Spleen (tissue), 7 donors: Measurements from ENCODE around the gene PCED1B.

Source experiments
- CTCF ChIP-seq, 11 experiments: fragments of 200-600 bp in 7 of 11; fragments of 450-650 bp in 4 of 11; sonication (generic) in 4 of 11; IDR thresholded peaks in 8 of 11; conservative IDR thresholded peaks in 3 of 11; 1 replicate in 7 of 11; 2 replicates in 4 of 11; pipeline versions ENCODE4 v1.4.0 to v1.8.0; 2016 to 2021; ENCODE audit warnings: antibody characterized with exemption in 11 of 11, inconsistent platforms in 4 of 11, mild to moderate bottlenecking in 1 of 11
- POLR2A ChIP-seq, 3 donors: fragments of 450-650 bp; IDR thresholded peaks; one replicate each; pipeline ENCODE4 v1.5.1; 2017; ENCODE audit warnings: antibody characterized with exemption in 3 of 3, mild to moderate bottlenecking in 1 of 3
- POLR2AphosphoS5 ChIP-seq, 3 donors: sonication (generic); formaldehyde crosslinking; IDR thresholded peaks; one replicate each; pipeline ENCODE4 v1.5.1; 2017; ENCODE audit warnings: antibody characterized with exemption in 3 of 3
- donor health status: DM: no; HTN: no; CAD: no; lungs with moderate emphysema.
- donor health status: DM: no; HTN: no; CAD: no.
- donor health status: DM: no; HTN: no; CAD: no.

GRCh38 chr12:47121146-47121545 lies 41.7 kb downstream of the PCED1B start:
- TF ChIP-seq CTCF (IDR thresholded peaks at IDR 0.05 in 8 of 11, conservative IDR thresholded peaks at IDR 0.05 in 3 of 11) (no peak), POLR2A (IDR thresholded peaks at IDR 0.05) (no peak), POLR2AphosphoS5 (IDR thresholded peaks at IDR 0.05) (no peak)
